Glomerular endothelial cell (primary cell): ENCODE measurements around the gene ZBTB32. TPM values are rescaled to one million over a fixed set of nuclear protein-coding genes. Genes with fewer than 3 reads are reported as not detected.

Experiments used
- total RNA-seq: library from RNA; depleted of rRNA; stranded (reverse); fragments of >200 nt; gene quantifications from 2 replicates; pipeline ENCODE4 v1.2.3, GENCODE V29; 2015

The ZBTB32 gene
- total RNA-seq, 1 donor from 2014 or later: not detected

Other genes starting within 250 kb of the ZBTB32 start
- not detected in 2 replicates for gene KRTDAP, start 214.1 kb upstream of the ZBTB32 start, total RNA-seq
- 17.4 TPM in 1 of 2 replicates, not detected in the other for gene DMKN, start 190.9 kb upstream of the ZBTB32 start, total RNA-seq
- not detected in 2 replicates for gene SBSN, start 176.2 kb upstream of the ZBTB32 start, total RNA-seq
- gene GAPDHS, start 171.1 kb upstream of the ZBTB32 start, total RNA-seq: not detected in 2 replicates
- gene TMEM147, start 158.9 kb upstream of the ZBTB32 start, total RNA-seq: 77.8 and 79.9 TPM in 2 replicates
- not detected in 2 replicates for gene ATP4A, start 140.9 kb upstream of the ZBTB32 start, total RNA-seq
- gene PMIS2, start 118.4 kb upstream of the ZBTB32 start, total RNA-seq: not detected in 2 replicates
- gene HAUS5, start 91.8 kb upstream of the ZBTB32 start, total RNA-seq: 5.8 and 9.1 TPM in 2 replicates
- 98.4 and 110 TPM in 2 replicates for gene RBM42, start 75.5 kb upstream of the ZBTB32 start, total RNA-seq
- gene ETV2, start 62.8 kb upstream of the ZBTB32 start, total RNA-seq: 0.70 and 2.3 TPM in 2 replicates
- gene COX6B1, start 56.2 kb upstream of the ZBTB32 start, total RNA-seq: 418 and 559 TPM in 2 replicates
- not detected in 2 replicates for gene UPK1A, start 38.0 kb upstream of the ZBTB32 start, total RNA-seq
- 13.0 and 34.4 TPM in 2 replicates for gene KMT2B, start 13.4 kb downstream of the ZBTB32 start, total RNA-seq
- 3.2 and 4.3 TPM in 2 replicates for gene IGFLR1, start 37.9 kb downstream of the ZBTB32 start, total RNA-seq
- gene U2AF1L4, start 40.9 kb downstream of the ZBTB32 start, total RNA-seq: 5.6 and 8.7 TPM in 2 replicates
- gene PSENEN, start 41.1 kb downstream of the ZBTB32 start, total RNA-seq: 50.2 and 75.0 TPM in 2 replicates
- 9.7 and 18.7 TPM in 2 replicates for gene LIN37, start 44.0 kb downstream of the ZBTB32 start, total RNA-seq
- gene HSPB6, start 52.5 kb downstream of the ZBTB32 start, total RNA-seq: 1.8 and 3.2 TPM in 2 replicates
- gene PROSER3, start 53.6 kb downstream of the ZBTB32 start, total RNA-seq: 4.0 and 14.8 TPM in 2 replicates
- 0.53 and 5.0 TPM in 2 replicates for gene ARHGAP33, start 71.0 kb downstream of the ZBTB32 start, total RNA-seq
- gene PRODH2, start 108.3 kb downstream of the ZBTB32 start, total RNA-seq: not detected in 2 replicates
- gene NPHS1, start 147.9 kb downstream of the ZBTB32 start, total RNA-seq: not detected in 2 replicates
- gene KIRREL2, start 152.4 kb downstream of the ZBTB32 start, total RNA-seq: not detected in 2 replicates
- 7.3 and 14.9 TPM in 2 replicates for gene APLP1, start 164.0 kb downstream of the ZBTB32 start, total RNA-seq
- gene NFKBID, start 196.0 kb downstream of the ZBTB32 start, total RNA-seq: 2.7 and 3.6 TPM in 2 replicates
- not detected in 2 replicates for gene HCST, start 198.0 kb downstream of the ZBTB32 start, total RNA-seq
- not detected in 2 replicates for gene TYROBP, start 203.7 kb downstream of the ZBTB32 start, total RNA-seq
- 13.3 and 24.3 TPM in 2 replicates for gene LRFN3, start 231.8 kb downstream of the ZBTB32 start, total RNA-seq